ENCODE results near the gene JDP2.
A peak's percentile ranks its signal among the peaks of the same experiment; 100 is the strongest.
"Not testable (repeated sequence)": the region's sequence is repeated elsewhere in the genome, so short reads cannot be mapped to it uniquely, and the experiment has no call there.

The JDP2 gene

GRCh38 chr14:75427482-75428229, at the start of gene JDP2:
JDP2 (plus strand) TSS chr14:75428022; CDS start chr14:75437921, 9,899 bp downstream.
- H3K4me3 ChIP-seq (ENCODE audit: low read length): peak within 1 kb of the TSS; percentile 60
- H3K9me3 ChIP-seq (ENCODE audit: control insufficient read depth, low read depth, low read length): no peaks in the 10 kb centered on the region
- no peaks in the 10 kb centered on the region for H3K36me3 ChIP-seq (ENCODE audit: control insufficient read depth, low read depth, low read length)
- H3K27me3 ChIP-seq (ENCODE audit: control insufficient read depth, insufficient read depth, low read length): peaks cover 40% of the 10 kb centered on the region
- H3K4me1 ChIP-seq (ENCODE audit: control insufficient read depth, low read depth, low read length): peaks cover 8% of the 10 kb centered on the region
- peak within 1 kb of the TSS; percentile 53 for H3K9ac ChIP-seq (ENCODE audit: low read length)
- no peak within 1 kb of the TSS for H3K27ac ChIP-seq (ENCODE audit: low read length)

GRCh38 chr14:75379246-75379929, 48.4 kb upstream of the JDP2 start:
- H3K4me1 ChIP-seq (ENCODE audit: control insufficient read depth, low read depth, low read length): peaks cover 25% of the 10 kb centered on the region
- no peak overlapping the region for H3K4me3 ChIP-seq (ENCODE audit: low read length)
- H3K36me3 ChIP-seq (ENCODE audit: control insufficient read depth, low read depth, low read length): no peaks in the 10 kb centered on the region
- no peaks in the 10 kb centered on the region for H3K27me3 ChIP-seq (ENCODE audit: control insufficient read depth, insufficient read depth, low read length)
- H3K27ac ChIP-seq (ENCODE audit: low read length): no peak overlapping the region
- H3K9ac ChIP-seq (ENCODE audit: low read length): no peak overlapping the region
- H3K9me3 ChIP-seq (ENCODE audit: control insufficient read depth, low read depth, low read length): no peaks in the 10 kb centered on the region

- Histone ChIP-seq H3K4me3 (ENCODE audit: low read length) (no peak overlapping the region), H3K36me3 (ENCODE audit: control insufficient read depth, low read depth, low read length) (no peaks in the 10 kb centered on the region), H3K4me1 (ENCODE audit: control insufficient read depth, low read depth, low read length) (peaks cover 25% of the 10 kb centered on the region), H3K9me3 (ENCODE audit: control insufficient read depth, low read depth, low read length) (no peaks in the 10 kb centered on the region), H3K27ac (ENCODE audit: low read length) (no peak overlapping the region), H3K9ac (ENCODE audit: low read length) (no peak overlapping the region), H3K27me3 (ENCODE audit: control insufficient read depth, insufficient read depth, low read length) (no peaks in the 10 kb centered on the region)
Observed at GRCh38 chr14:75379930-75380270, 47.9 kb upstream of the JDP2 start.

GRCh38 chr14:75380656-75381055, 47.2 kb upstream of the JDP2 start:
- H3K36me3 ChIP-seq (ENCODE audit: control insufficient read depth, low read depth, low read length): no peaks in the 10 kb centered on the region
- no peak overlapping the region for H3K4me3 ChIP-seq (ENCODE audit: low read length)
- no peak overlapping the region for H3K9ac ChIP-seq (ENCODE audit: low read length)
- H3K4me1 ChIP-seq (ENCODE audit: control insufficient read depth, low read depth, low read length): peaks cover 25% of the 10 kb centered on the region
- no peak overlapping the region for H3K27ac ChIP-seq (ENCODE audit: low read length)
- H3K27me3 ChIP-seq (ENCODE audit: control insufficient read depth, insufficient read depth, low read length): no peaks in the 10 kb centered on the region
- no peaks in the 10 kb centered on the region for H3K9me3 ChIP-seq (ENCODE audit: control insufficient read depth, low read depth, low read length)

DNA sequence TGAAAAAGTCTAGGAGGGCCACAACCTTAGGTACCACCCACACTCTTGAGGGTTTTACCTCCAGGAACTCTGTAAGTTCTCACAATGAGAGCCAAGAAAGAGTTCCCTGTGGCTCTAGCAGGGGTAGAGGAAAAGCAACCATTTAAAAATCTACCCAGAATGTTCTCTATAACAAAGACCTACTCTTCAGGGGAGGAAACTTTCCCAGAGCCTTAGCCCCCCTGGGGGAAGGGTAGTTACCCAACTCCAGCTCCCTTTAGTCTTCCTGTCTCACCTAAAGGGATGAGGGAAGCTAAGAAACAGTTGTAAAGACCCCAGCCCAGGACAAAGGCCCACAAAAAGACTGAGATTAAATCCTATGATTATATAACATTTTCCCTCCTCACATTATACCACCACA, 46.2 kb upstream of the JDP2 start:
- Histone ChIP-seq H3K4me3 (ENCODE audit: low read length) (no peak overlapping the region), H3K27me3 (ENCODE audit: control insufficient read depth, insufficient read depth, low read length) (no peaks in the 10 kb centered on the region), H3K27ac (ENCODE audit: low read length) (no peak overlapping the region), H3K9me3 (ENCODE audit: control insufficient read depth, low read depth, low read length) (no peaks in the 10 kb centered on the region), H3K4me1 (ENCODE audit: control insufficient read depth, low read depth, low read length) (peaks cover 25% of the 10 kb centered on the region), H3K9ac (ENCODE audit: low read length) (no peak overlapping the region), H3K36me3 (ENCODE audit: control insufficient read depth, low read depth, low read length) (no peaks in the 10 kb centered on the region)

DNA sequence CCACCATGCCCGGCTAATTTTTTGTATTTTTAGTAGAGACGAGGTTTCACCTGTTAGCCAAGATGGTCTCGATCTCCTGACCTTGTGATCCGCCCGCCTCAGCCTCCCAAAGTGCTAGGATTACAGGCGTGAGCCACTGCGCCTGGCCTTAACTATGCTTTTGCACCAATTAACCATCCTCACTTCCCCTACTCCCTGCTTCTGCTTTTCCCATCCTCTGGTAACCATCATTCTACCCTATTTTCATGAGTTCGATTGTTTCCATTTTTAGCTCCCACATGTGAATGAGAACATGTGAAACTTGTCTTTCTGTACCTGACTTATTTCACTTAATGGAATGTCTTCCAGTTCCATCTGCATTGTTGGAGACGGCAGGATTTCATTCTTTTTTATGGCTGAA, 44.6 kb upstream of the JDP2 start:
- H3K27me3 ChIP-seq (ENCODE audit: control insufficient read depth, insufficient read depth, low read length); H3K9ac ChIP-seq (ENCODE audit: low read length); H3K9me3 ChIP-seq (ENCODE audit: control insufficient read depth, low read depth, low read length); H3K4me3 ChIP-seq (ENCODE audit: low read length); H3K27ac ChIP-seq (ENCODE audit: low read length); H3K36me3 ChIP-seq (ENCODE audit: control insufficient read depth, low read depth, low read length): not testable (repeated sequence)
- peaks cover 25% of the 10 kb centered on the region for H3K4me1 ChIP-seq (ENCODE audit: control insufficient read depth, low read depth, low read length)

DNA sequence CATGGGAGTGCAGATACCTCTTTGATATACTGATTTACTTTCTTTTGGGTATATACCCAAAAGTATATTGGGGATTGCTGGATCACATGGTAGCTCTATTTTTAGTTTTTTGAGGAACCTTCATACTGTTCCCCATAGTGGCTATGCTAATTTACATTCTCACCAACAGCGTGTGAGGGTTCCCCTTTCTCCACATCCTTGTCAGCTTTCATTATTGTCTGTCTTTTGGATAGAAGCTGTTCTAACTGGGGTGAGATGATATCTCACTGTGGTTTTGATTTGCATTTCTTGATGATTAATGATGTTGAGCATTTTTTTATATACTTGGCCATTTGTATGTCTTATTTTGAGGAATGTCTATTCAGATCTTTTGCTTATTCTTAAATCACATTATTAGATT, 44.1 kb upstream of the JDP2 start:
- H3K9ac ChIP-seq (ENCODE audit: low read length): no peak overlapping the region
- no peaks in the 10 kb centered on the region for H3K36me3 ChIP-seq (ENCODE audit: control insufficient read depth, low read depth, low read length)
- no peaks in the 10 kb centered on the region for H3K9me3 ChIP-seq (ENCODE audit: control insufficient read depth, low read depth, low read length)
- no peaks in the 10 kb centered on the region for H3K27me3 ChIP-seq (ENCODE audit: control insufficient read depth, insufficient read depth, low read length)
- peaks cover 25% of the 10 kb centered on the region for H3K4me1 ChIP-seq (ENCODE audit: control insufficient read depth, low read depth, low read length)
- H3K27ac ChIP-seq (ENCODE audit: low read length): no peak overlapping the region
- H3K4me3 ChIP-seq (ENCODE audit: low read length): no peak overlapping the region

GRCh38 chr14:75389679-75390078, 38.1 kb upstream of the JDP2 start:
- H3K9me3 ChIP-seq (ENCODE audit: control insufficient read depth, low read depth, low read length): no peaks in the 10 kb centered on the region
- no peak overlapping the region for H3K27ac ChIP-seq (ENCODE audit: low read length)
- no peaks in the 10 kb centered on the region for H3K27me3 ChIP-seq (ENCODE audit: control insufficient read depth, insufficient read depth, low read length)
- H3K4me1 ChIP-seq (ENCODE audit: control insufficient read depth, low read depth, low read length): peaks cover 5% of the 10 kb centered on the region
- no peaks in the 10 kb centered on the region for H3K36me3 ChIP-seq (ENCODE audit: control insufficient read depth, low read depth, low read length)
- H3K9ac ChIP-seq (ENCODE audit: low read length): no peak overlapping the region
- H3K4me3 ChIP-seq (ENCODE audit: low read length): no peak overlapping the region

DNA sequence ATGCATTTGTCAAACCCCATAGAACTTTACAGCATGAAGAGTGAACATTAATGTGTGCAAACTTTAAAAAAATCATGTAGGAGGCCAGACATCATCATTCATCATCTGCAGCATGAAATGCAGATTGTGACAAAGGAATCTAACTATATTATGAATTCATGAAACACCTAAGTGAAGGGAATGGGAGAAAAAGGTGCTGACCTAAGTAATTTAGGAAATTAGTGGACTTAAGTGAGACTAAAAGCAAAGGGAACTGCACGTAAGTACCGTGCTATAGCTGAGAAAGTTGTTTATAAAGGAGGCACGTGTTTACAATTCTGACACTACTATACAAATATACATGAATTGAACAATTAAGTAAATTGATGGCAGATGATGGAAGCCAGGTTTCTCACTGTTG, 37.6 kb upstream of the JDP2 start:
- no peaks in the 10 kb centered on the region for H3K36me3 ChIP-seq (ENCODE audit: control insufficient read depth, low read depth, low read length)
- H3K4me1 ChIP-seq (ENCODE audit: control insufficient read depth, low read depth, low read length): peaks cover 5% of the 10 kb centered on the region
- H3K4me3 ChIP-seq (ENCODE audit: low read length): no peak overlapping the region
- H3K27ac ChIP-seq (ENCODE audit: low read length): no peak overlapping the region
- no peaks in the 10 kb centered on the region for H3K9me3 ChIP-seq (ENCODE audit: control insufficient read depth, low read depth, low read length)
- H3K9ac ChIP-seq (ENCODE audit: low read length): no peak overlapping the region
- H3K27me3 ChIP-seq (ENCODE audit: control insufficient read depth, insufficient read depth, low read length): no peaks in the 10 kb centered on the region

- no peak overlapping the region for H3K4me3 ChIP-seq (ENCODE audit: low read length)
- no peaks in the 10 kb centered on the region for H3K27me3 ChIP-seq (ENCODE audit: control insufficient read depth, insufficient read depth, low read length)
- H3K36me3 ChIP-seq (ENCODE audit: control insufficient read depth, low read depth, low read length): no peaks in the 10 kb centered on the region
- no peaks in the 10 kb centered on the region for H3K9me3 ChIP-seq (ENCODE audit: control insufficient read depth, low read depth, low read length)
- no peak overlapping the region for H3K9ac ChIP-seq (ENCODE audit: low read length)
- H3K4me1 ChIP-seq (ENCODE audit: control insufficient read depth, low read depth, low read length): peaks cover 5% of the 10 kb centered on the region
- no peak overlapping the region for H3K27ac ChIP-seq (ENCODE audit: low read length)
Observed at GRCh38 chr14:75391953-75392352, 35.9 kb upstream of the JDP2 start.

- Histone ChIP-seq H3K4me3 (ENCODE audit: low read length) (no peak overlapping the region), H3K27ac (ENCODE audit: low read length) (no peak overlapping the region), H3K27me3 (ENCODE audit: control insufficient read depth, insufficient read depth, low read length) (no peaks in the 10 kb centered on the region), H3K9me3 (ENCODE audit: control insufficient read depth, low read depth, low read length) (no peaks in the 10 kb centered on the region), H3K4me1 (ENCODE audit: control insufficient read depth, low read depth, low read length) (peaks cover 5% of the 10 kb centered on the region), H3K36me3 (ENCODE audit: control insufficient read depth, low read depth, low read length) (no peaks in the 10 kb centered on the region), H3K9ac (ENCODE audit: low read length) (no peak overlapping the region)
Observed at GRCh38 chr14:75392686-75393641, 34.9 kb upstream of the JDP2 start.
